ENCODE measurements around the gene ZFP37. TPM values are rescaled to one million over a fixed set of nuclear protein-coding genes. Genes with fewer than 3 reads are reported as not detected.
"Not testable (repeated sequence)": the region's sequence is repeated elsewhere in the genome, so short reads cannot be mapped to it uniquely, and the experiment has no call there.

Gene ZFP37
- polyA plus RNA-seq, 1 donor (not counting 4 experiments of a cell fraction or from before 2014, with no cell fraction given), result 0.72 TPM

DNA sequence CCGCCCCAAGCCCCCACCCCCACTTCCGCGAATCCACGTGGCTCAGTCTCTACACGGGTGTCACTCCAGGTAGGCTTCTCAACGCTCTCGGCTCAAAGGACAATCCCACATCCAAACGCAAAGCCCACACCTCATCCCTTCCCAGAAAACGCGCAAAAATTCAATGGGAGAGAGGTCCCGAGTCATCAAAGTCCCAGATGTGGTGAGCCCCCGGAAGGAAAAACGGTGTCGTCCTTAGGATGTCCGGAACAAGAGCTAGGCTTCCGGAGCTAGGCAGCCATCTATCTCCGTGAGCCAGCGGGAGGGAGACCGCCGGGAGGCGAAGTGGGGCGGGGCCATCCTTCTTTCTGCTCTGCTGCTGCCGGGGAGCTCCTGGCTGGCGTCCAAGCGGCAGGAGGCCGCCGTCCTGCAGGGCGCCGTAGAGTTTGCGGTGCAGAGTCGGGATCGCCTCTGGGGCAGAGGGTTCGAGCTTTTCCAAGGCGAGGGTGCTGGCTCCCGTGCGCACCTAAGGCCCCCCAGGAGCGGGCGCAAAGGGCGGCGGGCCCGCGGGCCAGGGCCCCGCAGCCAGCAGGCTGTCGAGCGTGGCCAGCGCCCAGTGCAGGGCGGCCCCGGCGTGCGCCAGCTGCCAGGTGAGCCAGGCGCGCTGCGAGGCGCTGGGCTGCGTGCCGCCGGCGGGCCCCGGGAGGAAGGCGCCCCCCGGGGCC lies 3.2 kb upstream of the ZFP37 start:
- Histone ChIP-seq H3K27me3 (ENCODE audit: control insufficient read depth, extremely low read depth, insufficient read depth, low read length) (peaks cover 28% of the 10 kb centered on the region), H3K9me3 (ENCODE audit: control insufficient read depth, low read depth, low read length) (peaks cover 11% of the 10 kb centered on the region)
- H3K79me2 ChIP-seq (ENCODE audit: control insufficient read depth, insufficient read depth, low read length); H3K36me3 ChIP-seq (ENCODE audit: control insufficient read depth in 2 of 2, extremely low read depth in 1 of 2, insufficient read depth in 2 of 2, low read length in 2 of 2); H2AFZ ChIP-seq (ENCODE audit: control insufficient read depth, low read length); H3K9ac ChIP-seq (ENCODE audit: control insufficient read depth, extremely low read depth, insufficient read depth, low read length); H3K27ac ChIP-seq (ENCODE audit: control insufficient read depth, insufficient read depth, low read length); H3K9me1 ChIP-seq (ENCODE audit: control insufficient read depth, extremely low read depth, insufficient read depth, low read length); H3K4me2 ChIP-seq (ENCODE audit: control insufficient read depth, extremely low read depth, insufficient read depth, low read depth, low read length); H4K20me1 ChIP-seq (ENCODE audit: control insufficient read depth, extremely low read depth, insufficient read depth, low read length); DNase-seq (ENCODE audit: low read depth, low spot score); FAIRE-seq; H3K4me1 ChIP-seq (ENCODE audit: control insufficient read depth, extremely low read depth, insufficient read depth, low read length); dilution Hi-C loops (cut with MboI; ENCODE audit: extremely low pct_ligation_motif_present, low sequenced_read_pairs); H3K4me3 ChIP-seq (ENCODE audit: control insufficient read depth in 2 of 3, extremely low read depth in 1 of 3, insufficient read depth in 2 of 3, low read depth in 1 of 3, low read length in 3 of 3): not testable (repeated sequence)
- TF ChIP-seq EZH2 (IDR thresholded peaks at IDR 0.05; ENCODE audit: low read length), result peak; percentile 49

DNA sequence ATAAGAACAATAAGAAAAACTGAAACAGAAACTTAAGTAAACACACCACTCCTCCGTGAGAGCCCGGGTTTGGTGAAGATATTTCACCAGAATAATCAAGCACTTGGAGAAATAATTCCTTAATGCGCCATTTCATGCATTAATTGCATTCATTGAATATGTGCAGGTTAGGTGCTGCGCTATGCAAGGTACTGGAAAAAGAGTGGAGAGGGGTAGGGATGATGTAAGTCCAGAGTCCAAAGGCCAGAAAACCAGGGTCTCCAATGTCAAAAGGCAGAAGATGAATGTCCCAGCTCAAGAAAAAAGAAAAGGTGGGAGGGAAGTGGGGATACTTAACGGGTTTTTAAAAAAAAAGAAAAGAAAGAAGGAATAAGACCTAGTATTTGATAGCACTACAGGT lies 669 bp upstream of the ZFP37 start:
- TF ChIP-seq, protein P1, sequence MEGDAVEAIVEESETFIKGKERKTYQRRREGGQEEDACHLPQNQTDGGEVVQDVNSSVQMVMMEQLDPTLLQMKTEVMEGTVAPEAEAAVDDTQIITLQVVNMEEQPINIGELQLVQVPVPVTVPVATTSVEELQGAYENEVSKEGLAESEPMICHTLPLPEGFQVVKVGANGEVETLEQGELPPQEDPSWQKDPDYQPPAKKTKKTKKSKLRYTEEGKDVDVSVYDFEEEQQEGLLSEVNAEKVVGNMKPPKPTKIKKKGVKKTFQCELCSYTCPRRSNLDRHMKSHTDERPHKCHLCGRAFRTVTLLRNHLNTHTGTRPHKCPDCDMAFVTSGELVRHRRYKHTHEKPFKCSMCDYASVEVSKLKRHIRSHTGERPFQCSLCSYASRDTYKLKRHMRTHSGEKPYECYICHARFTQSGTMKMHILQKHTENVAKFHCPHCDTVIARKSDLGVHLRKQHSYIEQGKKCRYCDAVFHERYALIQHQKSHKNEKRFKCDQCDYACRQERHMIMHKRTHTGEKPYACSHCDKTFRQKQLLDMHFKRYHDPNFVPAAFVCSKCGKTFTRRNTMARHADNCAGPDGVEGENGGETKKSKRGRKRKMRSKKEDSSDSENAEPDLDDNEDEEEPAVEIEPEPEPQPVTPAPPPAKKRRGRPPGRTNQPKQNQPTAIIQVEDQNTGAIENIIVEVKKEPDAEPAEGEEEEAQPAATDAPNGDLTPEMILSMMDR (optimal IDR thresholded peaks at IDR 0.05 in 1 of 3, IDR thresholded peaks at IDR 0.05 in 1 of 3, conservative IDR thresholded peaks at IDR 0.05 in 1 of 3; ENCODE audit: extremely low read depth in 1 of 3, insufficient read depth in 2 of 3, low read length in 3 of 3), result no peak
- TF ChIP-seq EZH2 (IDR thresholded peaks at IDR 0.05; ENCODE audit: low read length), result no peak
- Histone ChIP-seq H3K9ac (ENCODE audit: control insufficient read depth, extremely low read depth, insufficient read depth, low read length) (no peak overlapping the region), H3K36me3 (ENCODE audit: control insufficient read depth in 2 of 2, extremely low read depth in 1 of 2, insufficient read depth in 2 of 2, low read length in 2 of 2) (no peaks in the 10 kb centered on the region), H3K9me1 (ENCODE audit: control insufficient read depth, extremely low read depth, insufficient read depth, low read length) (no peaks in the 10 kb centered on the region), H3K4me3 (ENCODE audit: control insufficient read depth in 2 of 3, extremely low read depth in 1 of 3, insufficient read depth in 2 of 3, low read depth in 1 of 3, low read length in 3 of 3) (peak overlapping the region; percentile 69 to 78 (median 76)), H3K4me2 (ENCODE audit: control insufficient read depth, extremely low read depth, insufficient read depth, low read depth, low read length) (peak overlapping the region; percentile 64), H3K79me2 (ENCODE audit: control insufficient read depth, insufficient read depth, low read length) (no peaks in the 10 kb centered on the region), H3K27ac (ENCODE audit: control insufficient read depth, insufficient read depth, low read length) (no peak overlapping the region), H2AFZ (ENCODE audit: control insufficient read depth, low read length) (peak overlapping the region; percentile 98), H4K20me1 (ENCODE audit: control insufficient read depth, extremely low read depth, insufficient read depth, low read length) (no peaks in the 10 kb centered on the region), H3K4me1 (ENCODE audit: control insufficient read depth, extremely low read depth, insufficient read depth, low read length) (no peaks in the 10 kb centered on the region), H3K9me3 (ENCODE audit: control insufficient read depth, low read depth, low read length) (peaks cover 7% of the 10 kb centered on the region), H3K27me3 (ENCODE audit: control insufficient read depth, extremely low read depth, insufficient read depth, low read length) (peaks cover 19% of the 10 kb centered on the region)
- FAIRE-seq (no peak), DNase-seq (ENCODE audit: low read depth, low spot score) (no peak)
- dilution Hi-C loops (cut with MboI; ENCODE audit: extremely low pct_ligation_motif_present, low sequenced_read_pairs), result no loop called here
